ENCODE measurements around the gene C1QTNF5.

C1QTNF5 gene

GRCh38 chr11:119335655-119336543 lies 4.8 kb downstream of the C1QTNF5 start:
- Histone ChIP-seq H3K27ac (ENCODE audit: low read length) (no peak overlapping the region), H3K27me3 (ENCODE audit: control insufficient read depth, insufficient read depth, low read length) (peaks cover 5% of the 10 kb centered on the region), H3K9me3 (ENCODE audit: control insufficient read depth, insufficient read depth, low read length) (no peaks in the 10 kb centered on the region), H3K4me1 (ENCODE audit: control insufficient read depth, insufficient read depth, low read length) (peaks cover 13% of the 10 kb centered on the region), H3K4me3 (ENCODE audit: low read length) (no peak overlapping the region), H3K36me3 (ENCODE audit: control insufficient read depth, insufficient read depth, low read length) (peaks cover 4% of the 10 kb centered on the region; the same call in 1 of the 2 replicates)
- WGBS (ENCODE audit: insufficient coverage, insufficient read length): no CpG with 5 or more reads among the region's 30 CpGs
- DNase-seq (ENCODE audit: low read depth, low spot score): no peak

GRCh38 chr11:119335091-119335654 lies 5.5 kb downstream of the C1QTNF5 start:
- Histone ChIP-seq H3K9me3 (ENCODE audit: control insufficient read depth, insufficient read depth, low read length) (no peaks in the 10 kb centered on the region), H3K27me3 (ENCODE audit: control insufficient read depth, insufficient read depth, low read length) (peaks cover 4% of the 10 kb centered on the region), H3K27ac (ENCODE audit: low read length) (no peak overlapping the region), H3K36me3 (ENCODE audit: control insufficient read depth, insufficient read depth, low read length) (peaks cover 4% of the 10 kb centered on the region; the same call in 1 of the 2 replicates), H3K4me3 (ENCODE audit: low read length) (peak overlapping the region; percentile 66; the same call in 1 of the 2 replicates), H3K4me1 (ENCODE audit: control insufficient read depth, insufficient read depth, low read length) (peaks cover 13% of the 10 kb centered on the region)
- no peak for DNase-seq (ENCODE audit: low read depth, low spot score)
- no CpG with 5 or more reads among the region's 15 CpGs for WGBS (ENCODE audit: insufficient coverage, insufficient read length)

DNA sequence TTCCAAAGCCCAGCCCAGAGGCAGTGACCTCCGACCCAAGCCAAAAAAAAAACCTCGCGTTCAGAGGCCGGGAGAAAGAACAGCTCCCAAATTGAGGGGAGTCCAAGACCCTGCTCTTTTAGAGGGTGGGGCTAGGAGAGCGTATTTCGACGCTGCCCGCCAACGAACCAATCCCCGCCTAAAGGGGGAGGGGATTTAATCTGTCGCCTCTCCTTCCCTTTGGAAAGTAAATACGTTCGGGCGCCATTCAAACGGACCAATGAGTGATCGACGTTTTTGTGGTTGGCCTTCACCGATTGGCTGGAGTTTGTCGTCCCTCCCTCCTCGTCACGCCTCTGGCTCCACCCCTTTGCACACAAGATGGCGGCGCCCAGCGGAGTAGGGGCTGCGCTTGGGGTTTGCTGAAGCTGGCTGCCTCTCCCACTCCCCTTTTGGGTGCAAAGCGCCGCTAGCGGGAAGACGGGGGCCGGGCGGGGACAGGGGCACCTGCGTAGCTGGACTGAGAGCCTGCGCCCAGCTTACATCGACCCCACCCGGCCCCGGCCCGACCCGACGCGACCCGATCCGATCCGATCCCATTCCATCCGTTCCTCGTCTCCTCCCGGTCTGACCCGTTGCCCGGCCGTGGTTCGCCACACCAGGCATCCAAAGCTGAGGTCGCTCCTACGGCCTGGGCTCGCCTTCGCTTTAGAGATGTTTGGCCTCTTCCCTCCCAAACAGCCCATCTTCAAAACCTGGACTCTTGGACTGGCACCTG lies 6.3 kb downstream of the C1QTNF5 start, which contains the start of gene RNF26:
Gene RNF26 (plus strand): TSS at position 354 of the 757 bp plus-strand sequence. CDS start 596 bp downstream, outside the sequence.
- no CpG with 5 or more reads among the region's 54 CpGs for WGBS (ENCODE audit: insufficient coverage, insufficient read length)
- H3K27ac ChIP-seq (ENCODE audit: low read length): no peak within 1 kb of the TSS

GRCh38 chr11:119332111-119332765 lies 8.4 kb downstream of the C1QTNF5 start:
- Histone ChIP-seq H3K4me3 (ENCODE audit: low read length) (no peak overlapping the region), H3K4me1 (ENCODE audit: control insufficient read depth, insufficient read depth, low read length) (0 out of 2 replicates have a peak, but pooled peaks cover 6% of the 10 kb centered on the region), H3K27ac (ENCODE audit: low read length) (no peak overlapping the region), H3K36me3 (ENCODE audit: control insufficient read depth, insufficient read depth, low read length) (peaks cover 4% of the 10 kb centered on the region; the same call in 1 of the 2 replicates), H3K9me3 (ENCODE audit: control insufficient read depth, insufficient read depth, low read length) (no peaks in the 10 kb centered on the region), H3K27me3 (ENCODE audit: control insufficient read depth, insufficient read depth, low read length) (no peaks in the 10 kb centered on the region)
- WGBS (ENCODE audit: insufficient coverage, insufficient read length): no CpG with 5 or more reads among the region's 4 CpGs
- DNase-seq (ENCODE audit: low read depth, low spot score): no peak

More for the DNA sequence above, 6.3 kb downstream of the C1QTNF5 start, which contains the start of gene RNF26:
- Histone ChIP-seq H3K27me3 (ENCODE audit: control insufficient read depth, insufficient read depth, low read length) (peaks cover 3% of the 10 kb centered on the region), H3K4me1 (ENCODE audit: control insufficient read depth, insufficient read depth, low read length) (peaks cover 11% of the 10 kb centered on the region), H3K36me3 (ENCODE audit: control insufficient read depth, insufficient read depth, low read length) (peaks cover 4% of the 10 kb centered on the region; the same call in 1 of the 2 replicates), H3K4me3 (ENCODE audit: low read length) (peak within 1 kb of the TSS; percentile 66), H3K9me3 (ENCODE audit: control insufficient read depth, insufficient read depth, low read length) (no peaks in the 10 kb centered on the region)
- peak; percentile 98 for DNase-seq (ENCODE audit: low read depth, low spot score)

GRCh38 chr11:119330237-119330636 lies 10.4 kb downstream of the C1QTNF5 start:
- H3K4me3 ChIP-seq (ENCODE audit: low read length): no peak overlapping the region
- H3K9me3 ChIP-seq (ENCODE audit: control insufficient read depth, insufficient read depth, low read length): no peaks in the 10 kb centered on the region
- no peaks in the 10 kb centered on the region for H3K36me3 ChIP-seq (ENCODE audit: control insufficient read depth, insufficient read depth, low read length)
- no peak overlapping the region for H3K27ac ChIP-seq (ENCODE audit: low read length)
- DNase-seq (ENCODE audit: low read depth, low spot score): no peak
- H3K27me3 ChIP-seq (ENCODE audit: control insufficient read depth, insufficient read depth, low read length): no peaks in the 10 kb centered on the region
- H3K4me1 ChIP-seq (ENCODE audit: control insufficient read depth, insufficient read depth, low read length): 0 out of 2 replicates have a peak, but pooled peaks cover 3% of the 10 kb centered on the region
- WGBS (ENCODE audit: insufficient coverage, insufficient read length): no CpG with 5 or more reads among the region's 1 CpG

- no peaks in the 10 kb centered on the region for H3K36me3 ChIP-seq (ENCODE audit: control insufficient read depth, insufficient read depth, low read length)
- no peak overlapping the region for H3K27ac ChIP-seq (ENCODE audit: low read length)
- DNase-seq (ENCODE audit: low read depth, low spot score): no peak
- no peaks in the 10 kb centered on the region; the same call in 1 of the 2 replicates for H3K27me3 ChIP-seq (ENCODE audit: control insufficient read depth, insufficient read depth, low read length)
- no CpG with 5 or more reads among the region's 2 CpGs for WGBS (ENCODE audit: insufficient coverage, insufficient read length)
- H3K4me1 ChIP-seq (ENCODE audit: control insufficient read depth, insufficient read depth, low read length): no peaks in the 10 kb centered on the region
- H3K9me3 ChIP-seq (ENCODE audit: control insufficient read depth, insufficient read depth, low read length): no peaks in the 10 kb centered on the region
- H3K4me3 ChIP-seq (ENCODE audit: low read length): no peak overlapping the region
Measured at GRCh38 chr11:119329320-119329719, 11.4 kb downstream of the C1QTNF5 start.

DNA sequence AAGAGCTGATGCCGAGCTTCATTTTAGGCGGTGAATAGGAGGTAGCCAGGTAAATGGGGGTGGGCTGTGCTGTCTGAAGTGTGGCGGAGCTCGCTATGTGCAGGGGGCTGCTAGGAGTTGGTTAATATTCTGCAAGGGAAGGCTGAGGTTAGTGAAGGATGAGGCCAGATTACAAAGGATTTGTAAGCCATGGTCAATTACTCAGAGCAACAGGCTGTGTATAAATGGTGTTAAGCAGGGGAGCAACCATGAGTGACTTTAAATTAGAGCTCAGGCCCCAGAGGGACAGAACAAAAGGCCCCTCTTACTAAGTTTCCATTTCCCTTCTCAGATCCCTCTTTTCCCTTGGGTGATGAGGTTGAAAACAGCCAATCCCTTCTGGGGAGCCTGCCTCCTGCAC lies 16.5 kb downstream of the C1QTNF5 start:
- Histone ChIP-seq H3K27me3 (ENCODE audit: control insufficient read depth, insufficient read depth, low read length) (no peaks in the 10 kb centered on the region; the same call in 1 of the 2 replicates), H3K4me1 (ENCODE audit: control insufficient read depth, insufficient read depth, low read length) (peaks cover 6% of the 10 kb centered on the region; the same call in 1 of the 2 replicates), H3K4me3 (ENCODE audit: low read length) (no peak overlapping the region), H3K36me3 (ENCODE audit: control insufficient read depth, insufficient read depth, low read length) (no peaks in the 10 kb centered on the region), H3K9me3 (ENCODE audit: control insufficient read depth, insufficient read depth, low read length) (no peaks in the 10 kb centered on the region), H3K27ac (ENCODE audit: low read length) (no peak overlapping the region)
- no peak for DNase-seq (ENCODE audit: low read depth, low spot score)
- no CpG with 5 or more reads among the region's 4 CpGs for WGBS (ENCODE audit: insufficient coverage, insufficient read length)

- no peaks in the 10 kb centered on the region for H3K9me3 ChIP-seq (ENCODE audit: control insufficient read depth, insufficient read depth, low read length)
- H3K4me3 ChIP-seq (ENCODE audit: low read length): no peak overlapping the region
- no CpG with 5 or more reads among the region's 8 CpGs for WGBS (ENCODE audit: insufficient coverage, insufficient read length)
- H3K4me1 ChIP-seq (ENCODE audit: control insufficient read depth, insufficient read depth, low read length): peaks cover 10% of the 10 kb centered on the region
- no peaks in the 10 kb centered on the region; the same call in 1 of the 2 replicates for H3K27me3 ChIP-seq (ENCODE audit: control insufficient read depth, insufficient read depth, low read length)
- H3K36me3 ChIP-seq (ENCODE audit: control insufficient read depth, insufficient read depth, low read length): no peaks in the 10 kb centered on the region
- no peak for DNase-seq (ENCODE audit: low read depth, low spot score)
- no peak overlapping the region for H3K27ac ChIP-seq (ENCODE audit: low read length)
Measured at GRCh38 chr11:119323532-119324033, 17.1 kb downstream of the C1QTNF5 start.

- Histone ChIP-seq H3K9me3 (ENCODE audit: control insufficient read depth, insufficient read depth, low read length) (no peaks in the 10 kb centered on the region), H3K4me3 (ENCODE audit: low read length) (no peak overlapping the region), H3K27ac (ENCODE audit: low read length) (no peak overlapping the region), H3K4me1 (ENCODE audit: control insufficient read depth, insufficient read depth, low read length) (peaks cover 14% of the 10 kb centered on the region), H3K36me3 (ENCODE audit: control insufficient read depth, insufficient read depth, low read length) (no peaks in the 10 kb centered on the region), H3K27me3 (ENCODE audit: control insufficient read depth, insufficient read depth, low read length) (no peaks in the 10 kb centered on the region; the same call in 1 of the 2 replicates)
- WGBS (ENCODE audit: insufficient coverage, insufficient read length): no CpG with 5 or more reads among the region's 20 CpGs
- no peak for DNase-seq (ENCODE audit: low read depth, low spot score)
Measured at GRCh38 chr11:119322921-119323531, 17.7 kb downstream of the C1QTNF5 start.

Measured in iPS DF 6.9 (cell line).